ENCODE results near the gene SPDYE4.

DNA sequence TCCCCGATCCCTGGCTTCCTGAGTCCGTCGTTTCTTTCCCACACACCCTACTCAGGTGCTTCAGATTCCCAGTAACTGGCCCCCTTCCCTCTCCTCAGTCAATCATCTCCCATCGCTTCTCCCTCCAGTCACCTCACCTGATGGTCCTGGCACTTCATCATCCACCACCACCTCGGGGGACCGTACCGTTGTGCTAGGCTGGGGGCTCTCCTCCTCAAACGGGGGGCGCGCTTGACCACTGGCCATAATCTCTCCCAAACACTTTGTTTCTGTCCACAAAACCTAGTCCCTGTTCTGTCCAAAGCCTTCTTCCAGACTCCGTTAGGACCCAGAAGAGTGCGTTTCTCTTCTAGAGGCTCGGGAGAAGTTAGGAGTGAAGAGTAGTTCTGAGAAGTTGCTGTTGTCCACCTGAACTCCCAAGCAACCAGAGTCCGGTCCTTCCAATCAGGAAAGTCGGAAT lies at the start of gene SPDYE4:
- TF ChIP-seq CTCF (IDR thresholded peaks at IDR 0.05; ENCODE audit: insufficient read depth, low read length), result no peak
- no peak for TF ChIP-seq REST (IDR thresholded peaks at IDR 0.05; ENCODE audit: insufficient replicate concordance, low read depth)

All from HL-60 (cell line).